ENCODE data around the gene CACNA1B. TPM values are rescaled to one million over a fixed set of nuclear protein-coding genes. Genes with fewer than 3 reads are reported as not detected.
"Not testable (repeated sequence)": the region's sequence is repeated elsewhere in the genome, so short reads cannot be mapped to it uniquely, and the experiment has no call there.

The CACNA1B gene
- total and polyA plus RNA-seq, 2 donors (not counting 1 experiment from before 2014, with no cell fraction given), result 0.01 to 0.17 TPM

- Histone ChIP-seq H3K4me2 (ENCODE audit: extremely low read depth, insufficient read depth, low read length) (no peak overlapping the region), H4K20me1 (ENCODE audit: control insufficient read depth, extremely low read depth, insufficient read depth, low read length) (no peaks in the 10 kb centered on the region), H3K4me3 (replicated peaks in 1 of 4; ENCODE audit: control extremely low read depth in 1 of 4, insufficient read depth in 1 of 4, low read depth in 3 of 4, low read length in 4 of 4) (no peak overlapping the region), H3K9me3 (ENCODE audit: control insufficient read depth, insufficient read depth, low read depth, low read length) (no peaks in the 10 kb centered on the region), H3K79me2 (ENCODE audit: control insufficient read depth, insufficient read depth, low read length) (no peaks in the 10 kb centered on the region), H3K9ac (ENCODE audit: insufficient read depth, low read length) (no peak overlapping the region), H3K27ac (ENCODE audit: insufficient read depth, low read length) (no peak overlapping the region), H2AFZ (ENCODE audit: low read length) (no peak overlapping the region), H3K4me1 (ENCODE audit: control insufficient read depth, extremely low read depth, insufficient read depth, low read length) (no peaks in the 10 kb centered on the region), H3K36me3 (ENCODE audit: control insufficient read depth, insufficient read depth, low read length) (no peaks in the 10 kb centered on the region), H3K27me3 (ENCODE audit: control insufficient read depth, insufficient read depth, low read length) (no peaks in the 10 kb centered on the region)
- DNase-seq (ENCODE audit: low read depth in 2 of 2), result no peak
- no peak for TF ChIP-seq EZH2 (IDR thresholded peaks at IDR 0.05; ENCODE audit: low read length, missing control alignments)
- TF ChIP-seq CTCF (conservative IDR thresholded peaks at IDR 0.05 in 1 of 2, IDR thresholded peaks at IDR 0.05 in 1 of 2; ENCODE audit: low read depth in 1 of 2, low read length in 2 of 2), result no peak
Measured at GRCh38 chr9:137881591-137882505, 4.3 kb downstream of the CACNA1B start.

- Histone ChIP-seq H3K4me3 (replicated peaks in 1 of 4; ENCODE audit: control extremely low read depth in 1 of 4, insufficient read depth in 1 of 4, low read depth in 3 of 4, low read length in 4 of 4) (no peak overlapping the region), H3K9me3 (ENCODE audit: control insufficient read depth, insufficient read depth, low read depth, low read length) (no peaks in the 10 kb centered on the region), H2AFZ (ENCODE audit: low read length) (no peak overlapping the region), H3K4me1 (ENCODE audit: control insufficient read depth, extremely low read depth, insufficient read depth, low read length) (no peaks in the 10 kb centered on the region), H3K27ac (ENCODE audit: insufficient read depth, low read length) (no peak overlapping the region), H3K36me3 (ENCODE audit: control insufficient read depth, insufficient read depth, low read length) (no peaks in the 10 kb centered on the region), H4K20me1 (ENCODE audit: control insufficient read depth, extremely low read depth, insufficient read depth, low read length) (no peaks in the 10 kb centered on the region), H3K9ac (ENCODE audit: insufficient read depth, low read length) (no peak overlapping the region), H3K4me2 (ENCODE audit: extremely low read depth, insufficient read depth, low read length) (no peak overlapping the region), H3K27me3 (ENCODE audit: control insufficient read depth, insufficient read depth, low read length) (no peaks in the 10 kb centered on the region), H3K79me2 (ENCODE audit: control insufficient read depth, insufficient read depth, low read length) (no peaks in the 10 kb centered on the region)
- TF ChIP-seq EZH2 (IDR thresholded peaks at IDR 0.05; ENCODE audit: low read length, missing control alignments), result no peak
- no peak for TF ChIP-seq CTCF (conservative IDR thresholded peaks at IDR 0.05 in 1 of 2, IDR thresholded peaks at IDR 0.05 in 1 of 2; ENCODE audit: low read depth in 1 of 2, low read length in 2 of 2)
- DNase-seq (ENCODE audit: low read depth in 2 of 2), result no peak
Measured at GRCh38 chr9:137882506-137882821, 4.9 kb downstream of the CACNA1B start.

- not testable (repeated sequence) for H3K4me3 ChIP-seq (replicated peaks in 1 of 4; ENCODE audit: control extremely low read depth in 1 of 4, insufficient read depth in 1 of 4, low read depth in 3 of 4, low read length in 4 of 4); H3K27ac ChIP-seq (ENCODE audit: insufficient read depth, low read length); H3K4me1 ChIP-seq (ENCODE audit: control insufficient read depth, extremely low read depth, insufficient read depth, low read length); H3K9me3 ChIP-seq (ENCODE audit: control insufficient read depth, insufficient read depth, low read depth, low read length); H4K20me1 ChIP-seq (ENCODE audit: control insufficient read depth, extremely low read depth, insufficient read depth, low read length); H3K79me2 ChIP-seq (ENCODE audit: control insufficient read depth, insufficient read depth, low read length); H3K36me3 ChIP-seq (ENCODE audit: control insufficient read depth, insufficient read depth, low read length); H3K27me3 ChIP-seq (ENCODE audit: control insufficient read depth, insufficient read depth, low read length); DNase-seq (ENCODE audit: low read depth in 2 of 2); H3K9ac ChIP-seq (ENCODE audit: insufficient read depth, low read length); H3K4me2 ChIP-seq (ENCODE audit: extremely low read depth, insufficient read depth, low read length); H2AFZ ChIP-seq (ENCODE audit: low read length)
Measured at GRCh38 chr9:137883977-137884376, 6.4 kb downstream of the CACNA1B start.

GRCh38 chr9:137884547-137884946 is 7.0 kb downstream of the CACNA1B start:
- not testable (repeated sequence) for H3K4me3 ChIP-seq (replicated peaks in 1 of 4; ENCODE audit: control extremely low read depth in 1 of 4, insufficient read depth in 1 of 4, low read depth in 3 of 4, low read length in 4 of 4); H3K36me3 ChIP-seq (ENCODE audit: control insufficient read depth, insufficient read depth, low read length); H3K27me3 ChIP-seq (ENCODE audit: control insufficient read depth, insufficient read depth, low read length); H3K9me3 ChIP-seq (ENCODE audit: control insufficient read depth, insufficient read depth, low read depth, low read length); H4K20me1 ChIP-seq (ENCODE audit: control insufficient read depth, extremely low read depth, insufficient read depth, low read length); H3K4me2 ChIP-seq (ENCODE audit: extremely low read depth, insufficient read depth, low read length); H3K79me2 ChIP-seq (ENCODE audit: control insufficient read depth, insufficient read depth, low read length); H3K4me1 ChIP-seq (ENCODE audit: control insufficient read depth, extremely low read depth, insufficient read depth, low read length); H3K9ac ChIP-seq (ENCODE audit: insufficient read depth, low read length); H2AFZ ChIP-seq (ENCODE audit: low read length); H3K27ac ChIP-seq (ENCODE audit: insufficient read depth, low read length); DNase-seq (ENCODE audit: low read depth in 2 of 2)

GRCh38 chr9:137885121-137885520 is 7.5 kb downstream of the CACNA1B start:
- not testable (repeated sequence) for H3K4me3 ChIP-seq (replicated peaks in 1 of 4; ENCODE audit: control extremely low read depth in 1 of 4, insufficient read depth in 1 of 4, low read depth in 3 of 4, low read length in 4 of 4); H3K27ac ChIP-seq (ENCODE audit: insufficient read depth, low read length)

More at GRCh38 chr9:137885121-137885520, 7.5 kb downstream of the CACNA1B start:
- not testable (repeated sequence) for H3K36me3 ChIP-seq (ENCODE audit: control insufficient read depth, insufficient read depth, low read length); H4K20me1 ChIP-seq (ENCODE audit: control insufficient read depth, extremely low read depth, insufficient read depth, low read length); H3K4me2 ChIP-seq (ENCODE audit: extremely low read depth, insufficient read depth, low read length); H3K9ac ChIP-seq (ENCODE audit: insufficient read depth, low read length); H3K27me3 ChIP-seq (ENCODE audit: control insufficient read depth, insufficient read depth, low read length); DNase-seq (ENCODE audit: low read depth in 2 of 2); H3K79me2 ChIP-seq (ENCODE audit: control insufficient read depth, insufficient read depth, low read length); H2AFZ ChIP-seq (ENCODE audit: low read length); H3K9me3 ChIP-seq (ENCODE audit: control insufficient read depth, insufficient read depth, low read depth, low read length); H3K4me1 ChIP-seq (ENCODE audit: control insufficient read depth, extremely low read depth, insufficient read depth, low read length)

Measured in fibroblast of lung (primary cell).